ENCODE measurements around the gene DCAF12L2.
"Not testable (repeated sequence)": the region's sequence is repeated elsewhere in the genome, so short reads cannot be mapped to it uniquely, and the experiment has no call there.

The DCAF12L2 gene

GRCh38 chrX:126165721-126166461 lies at the start of gene DCAF12L2:
TSS of gene DCAF12L2 (minus strand) at chrX:126166289. CDS start at chrX:126165924, 365 bp downstream.
- no peak for DNase-seq (ENCODE audit: low read depth in 4 of 4, low spot score in 1 of 4)

GRCh38 chrX:126190888-126191287 lies 24.8 kb upstream of the DCAF12L2 start:
- DNase-seq (ENCODE audit: low read depth in 4 of 4, low spot score in 1 of 4) = not testable (repeated sequence)

- DNase-seq (ENCODE audit: low read depth in 4 of 4, low spot score in 1 of 4) = no peak
Observed at GRCh38 chrX:126177133-126177840, 11.2 kb upstream of the DCAF12L2 start.

- no peak for DNase-seq (ENCODE audit: low read depth in 4 of 4, low spot score in 1 of 4)
Observed at GRCh38 chrX:126170720-126171119, 4.6 kb upstream of the DCAF12L2 start.

GRCh38 chrX:126167560-126167959 lies 1.5 kb upstream of the DCAF12L2 start:
- DNase-seq (ENCODE audit: low read depth in 4 of 4, low spot score in 1 of 4) = no peak

GRCh38 chrX:126165401-126165720 lies 728 bp downstream of the DCAF12L2 start:
- DNase-seq (ENCODE audit: low read depth in 4 of 4, low spot score in 1 of 4) = no peak

- no peak for DNase-seq (ENCODE audit: low read depth in 4 of 4, low spot score in 1 of 4)
Observed at GRCh38 chrX:126164689-126165400, 1.2 kb downstream of the DCAF12L2 start.

GRCh38 chrX:126164226-126164625 lies 1.9 kb downstream of the DCAF12L2 start:
- DNase-seq (ENCODE audit: low read depth in 4 of 4, low spot score in 1 of 4) = no peak

- no peak for DNase-seq (ENCODE audit: low read depth in 4 of 4, low spot score in 1 of 4)
Observed at GRCh38 chrX:126141014-126141413, 25.1 kb downstream of the DCAF12L2 start.

- no peak for DNase-seq (ENCODE audit: low read depth in 4 of 4, low spot score in 1 of 4)
Observed at GRCh38 chrX:126137899-126138298, 28.2 kb downstream of the DCAF12L2 start.

GRCh38 chrX:126124721-126125120 lies 41.4 kb downstream of the DCAF12L2 start:
- no peak for DNase-seq (ENCODE audit: low read depth in 4 of 4, low spot score in 1 of 4)
